Gastroesophageal sphincter (tissue), 4 donors: Measurements from ENCODE around the gene POGLUT2. TPM values are rescaled to one million over a fixed set of nuclear protein-coding genes. Genes with fewer than 3 reads are reported as not detected.

Source experiments
- ATAC-seq: fragments of 150-250 bp; one replicate; pipeline ENCODE4 v1.9.1; 2016; ENCODE audit warnings: mild to moderate bottlenecking, moderate library complexity
- H3K27ac ChIP-seq, 4 donors: fragments of 200-600 bp; sonication (generic) in 3 of 4; 1 replicate in 3 of 4; 2 replicates in 1 of 4; pipeline ENCODE4 v1.5.1; 2016 to 2019
- H3K27me3 ChIP-seq: fragments of 200-600 bp; sonication (generic); one replicate; pipeline ENCODE4 v1.5.1; 2019
- H3K36me3 ChIP-seq, 2 donors: fragments of 200-600 bp; sonication (generic); one replicate each; pipeline ENCODE4 v1.5.1; 2019; ENCODE audit warnings: control low read depth in 1 of 2
- H3K4me1 ChIP-seq, 3 donors: fragments of 200-600 bp; sonication (generic); 1 replicate in 2 of 3; 2 replicates in 1 of 3; pipeline ENCODE4 v1.5.1; 2016 to 2019; ENCODE audit warnings: control low read depth in 2 of 3
- H3K4me3 ChIP-seq, 2 donors: fragments of 200-600 bp; sonication (generic); one replicate each; pipeline ENCODE4 v1.5.1; 2019; ENCODE audit warnings: mild to moderate bottlenecking in 1 of 2, moderate library complexity in 1 of 2
- H3K9me3 ChIP-seq, 3 donors: fragments of 200-600 bp; sonication (generic); one replicate each; pipeline ENCODE4 v1.5.1; 2017 to 2019; ENCODE audit warnings: control low read depth in 2 of 3
- CTCF ChIP-seq, 4 experiments: fragments of 200-600 bp in 2 of 4; fragments of 450-650 bp in 2 of 4; sonication (generic) in 1 of 4; IDR thresholded peaks; one replicate each; pipeline ENCODE4 v1.5.1; 2017 to 2019; ENCODE audit warnings: antibody characterized with exemption in 4 of 4, mild to moderate bottlenecking in 2 of 4, moderate library complexity in 2 of 4
- EP300 ChIP-seq: sonication (generic); formaldehyde crosslinking; IDR thresholded peaks from one replicate; pipeline ENCODE4 v1.6.1; 2017; ENCODE audit warnings: antibody characterized with exemption, mild to moderate bottlenecking
- POLR2A ChIP-seq, 2 donors: fragments of 450-650 bp; IDR thresholded peaks; one replicate each; pipeline ENCODE4 v1.6.1; 2017; ENCODE audit warnings: antibody characterized with exemption in 2 of 2, mild to moderate bottlenecking in 2 of 2, moderate library complexity in 1 of 2
- POLR2AphosphoS5 ChIP-seq: sonication (generic); formaldehyde crosslinking; IDR thresholded peaks from one replicate; pipeline ENCODE4 v1.6.1; 2017; ENCODE audit warnings: antibody characterized with exemption
- WGBS, 2 donors: methylation state at CpG; one replicate each; pipeline ENCODE4 v1.1.5; 2018; ENCODE audit warnings: low coverage in 1 of 2; 5-methylcytosine and 5-hydroxymethylcytosine counted together
- total RNA-seq, 4 donors: library from RNA; depleted of rRNA; stranded (reverse); fragments of >200 nt; gene quantifications; one replicate each; pipeline ENCODE4 v1.1.0, GENCODE V29; 2016

POGLUT2 gene
- total RNA-seq, 4 donors from 2014 or later, result 3.5 to 17.9 (median 6.9) TPM

- H3K4me3 ChIP-seq, result no peak overlapping the region
- 78 to 89% methylated on average over 4 of the region's 4 CpGs for WGBS, 2 donors
- ATAC-seq, result no peak
- H3K36me3 ChIP-seq, result peaks cover 0 to 44% of the 10 kb centered on the region in 2 donors
- peaks cover 0 to 1% (median 0%) of the 10 kb centered on the region in 3 donors for H3K9me3 ChIP-seq
- H3K27ac ChIP-seq, result no peak overlapping the region
- TF ChIP-seq CTCF (IDR thresholded peaks at IDR 0.05) (no peak), POLR2AphosphoS5 (no peak), EP300 (no peak), POLR2A (IDR thresholded peaks at IDR 0.05) (no peak)
- H3K4me1 ChIP-seq, result peaks cover 0 to 7% (median 0%) of the 10 kb centered on the region in 3 donors
- H3K27me3 ChIP-seq, result no peaks in the 10 kb centered on the region
These were observed 17.9 kb upstream of the POGLUT2 start for GRCh38 chr13:102816708-102817107.

- ATAC-seq, result no peak
- no peaks in the 10 kb centered on the region for H3K27me3 ChIP-seq
- WGBS, 2 donors, result 82 to 88% methylated on average over 5 of the region's 5 CpGs
- no peak overlapping the region for H3K27ac ChIP-seq
- peaks cover 0 to 9% (median 0%) of the 10 kb centered on the region in 3 donors for H3K9me3 ChIP-seq
- H3K4me1 ChIP-seq, result peaks cover 0 to 7% (median 0%) of the 10 kb centered on the region in 3 donors
- TF ChIP-seq EP300, result no peak
- no peak for TF ChIP-seq POLR2AphosphoS5
- no peak for TF ChIP-seq CTCF (IDR thresholded peaks at IDR 0.05)
- no peak for TF ChIP-seq POLR2A (IDR thresholded peaks at IDR 0.05)
- peaks cover 0 to 44% of the 10 kb centered on the region in 2 donors for H3K36me3 ChIP-seq
- H3K4me3 ChIP-seq, result no peak overlapping the region
These were observed 17.0 kb upstream of the POGLUT2 start for GRCh38 chr13:102815788-102816187.

GRCh38 chr13:102814793-102815192 is 16.0 kb upstream of the POGLUT2 start:
- ATAC-seq, result no peak

GRCh38 chr13:102814025-102814607 is 15.3 kb upstream of the POGLUT2 start:
- H3K27ac ChIP-seq, result no peak overlapping the region
- WGBS, 2 donors, result 33 to 91% methylated on average over 1 to 7 of the region's 7 CpGs
- no peak overlapping the region for H3K4me3 ChIP-seq
- H3K36me3 ChIP-seq, result peaks cover 0 to 36% of the 10 kb centered on the region in 2 donors
- no peak for ATAC-seq
- TF ChIP-seq POLR2AphosphoS5, result no peak
- TF ChIP-seq POLR2A (IDR thresholded peaks at IDR 0.05), result no peak
- no peak for TF ChIP-seq EP300
- no peak for TF ChIP-seq CTCF (IDR thresholded peaks at IDR 0.05)
- H3K4me1 ChIP-seq, result peaks cover 0 to 7% (median 0%) of the 10 kb centered on the region in 3 donors
- H3K27me3 ChIP-seq, result no peaks in the 10 kb centered on the region
- H3K9me3 ChIP-seq, result peaks cover 0 to 9% (median 0%) of the 10 kb centered on the region in 3 donors

More at GRCh38 chr13:102814793-102815192, 16.0 kb upstream of the POGLUT2 start:
- no peak overlapping the region for H3K27ac ChIP-seq
- H3K4me1 ChIP-seq, result peaks cover 0 to 7% (median 0%) of the 10 kb centered on the region in 3 donors
- TF ChIP-seq EP300 (no peak), POLR2A (IDR thresholded peaks at IDR 0.05) (no peak), CTCF (IDR thresholded peaks at IDR 0.05) (no peak), POLR2AphosphoS5 (no peak)
- peaks cover 0 to 40% of the 10 kb centered on the region in 2 donors for H3K36me3 ChIP-seq
- WGBS, 2 donors, result 78 to 90% methylated on average over 6 of the region's 6 CpGs
- H3K9me3 ChIP-seq, result peaks cover 0 to 9% (median 0%) of the 10 kb centered on the region in 3 donors
- no peak overlapping the region for H3K4me3 ChIP-seq
- H3K27me3 ChIP-seq, result no peaks in the 10 kb centered on the region

- H3K27me3 ChIP-seq, result no peaks in the 10 kb centered on the region
- no peak for TF ChIP-seq EP300
- no peak for TF ChIP-seq CTCF (IDR thresholded peaks at IDR 0.05)
- TF ChIP-seq POLR2AphosphoS5, result no peak
- no peak for TF ChIP-seq POLR2A (IDR thresholded peaks at IDR 0.05)
- peaks cover 0 to 35% of the 10 kb centered on the region in 2 donors for H3K36me3 ChIP-seq
- H3K4me1 ChIP-seq, result peaks cover 0 to 7% (median 0%) of the 10 kb centered on the region in 3 donors
- H3K27ac ChIP-seq, result no peak overlapping the region
- H3K4me3 ChIP-seq, result no peak overlapping the region
- ATAC-seq, result no peak
- H3K9me3 ChIP-seq, result peaks cover 0 to 9% (median 0%) of the 10 kb centered on the region in 3 donors
These were observed 14.0 kb upstream of the POGLUT2 start for GRCh38 chr13:102812611-102813287.
